Esophagus squamous epithelium (tissue), 5 donors: ENCODE results near the gene PCDH19. TPM values are rescaled to one million over a fixed set of nuclear protein-coding genes. Genes with fewer than 3 reads are reported as not detected.

Experiments
- DNase-seq: peaks from one replicate; lab custom pipeline; 2025; lab: John Stamatoyannopoulos, UW
- H3K27ac ChIP-seq, 4 donors: fragments of 200-600 bp; sonication (generic); one replicate each; pipeline ENCODE4 v1.5.1; 2016 to 2019; ENCODE audit warnings: mild to moderate bottlenecking in 1 of 4
- H3K27me3 ChIP-seq, 4 donors: fragments of 200-600 bp; sonication (generic); 1 replicate in 3 of 4; 2 replicates in 1 of 4; pipeline versions ENCODE4 v1.5.1 to v1.6.0; 2017 to 2021; ENCODE audit warnings: antibody characterized with exemption in 1 of 4
- H3K36me3 ChIP-seq, 3 donors: fragments of 200-600 bp; sonication (generic); one replicate each; pipeline ENCODE4 v1.5.1; 2016 to 2019
- H3K4me1 ChIP-seq, 3 donors: fragments of 200-600 bp; sonication (generic); one replicate each; pipeline ENCODE4 v1.5.1; 2017 to 2019
- H3K4me3 ChIP-seq, 4 donors: fragments of 200-600 bp; sonication (generic); 1 replicate in 3 of 4; 2 replicates in 1 of 4; pipeline ENCODE4 v1.5.1; 2016 to 2019; ENCODE audit warnings: mild to moderate bottlenecking in 2 of 4, moderate library complexity in 1 of 4
- H3K9me3 ChIP-seq, 3 donors: fragments of 200-600 bp; sonication (generic); one replicate each; pipeline ENCODE4 v1.5.1; 2016 to 2019
- POLR2A ChIP-seq, 4 donors: fragments of 450-650 bp; IDR thresholded peaks; one replicate each; pipeline ENCODE4 v1.6.1; 2017; ENCODE audit warnings: antibody characterized with exemption in 4 of 4, mild to moderate bottlenecking in 4 of 4, moderate library complexity in 3 of 4
- WGBS, 2 donors: methylation state at CpG; one replicate each; pipeline ENCODE4 v1.1.5; 2018; 5-methylcytosine and 5-hydroxymethylcytosine counted together
- intact Hi-C: fragments of 100-400 bp; cut with DNase I; formaldehyde crosslinking; loops from one replicate; pipeline ENCODE4 v1.15.0; 2022
- total RNA-seq, 4 donors: library from RNA; depleted of rRNA; stranded (reverse); fragments of >200 nt; gene quantifications; one replicate each; pipeline ENCODE4 v1.1.0, GENCODE V29; 2016
- TF ChIP-seq, protein P1 (sequence below), 6 experiments: fragments of 450-650 bp in 4 of 6; fragments of 200-600 bp in 2 of 6; sonication (generic) in 2 of 6; IDR thresholded peaks; one replicate each; pipeline ENCODE4 v1.5.1; 2016 to 2019; ENCODE audit warnings: antibody characterized with exemption in 6 of 6, mild to moderate bottlenecking in 4 of 6, moderate library complexity in 4 of 6
- donor health status: DM: yes; HTN: yes; CAD: no.

Gene PCDH19
- total RNA-seq, 4 donors from 2014 or later = 0.08 to 0.76 (median 0.41) TPM

DNA sequence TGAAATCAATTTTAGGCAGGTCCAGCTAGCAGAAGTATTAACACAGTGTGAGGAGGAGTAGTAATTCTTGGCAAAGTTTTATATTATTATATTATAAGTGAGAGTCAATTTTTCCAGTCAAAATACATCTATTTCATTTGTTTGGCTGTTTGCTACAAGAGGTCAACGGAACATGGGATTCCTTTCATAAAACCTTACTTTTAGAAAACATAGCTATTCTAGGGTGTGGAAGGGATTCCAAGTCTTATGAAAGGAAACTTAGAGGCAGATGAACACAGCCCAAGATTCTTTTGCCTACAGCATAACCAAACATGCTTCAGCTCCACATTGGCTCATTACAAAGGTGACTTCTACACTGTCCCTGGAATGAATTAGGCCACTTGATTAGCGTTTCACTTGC is 29.9 kb upstream of the PCDH19 start:
- WGBS, 2 donors = 20 to 48% methylated on average over 1 to 2 of the region's 2 CpGs
- peak overlapping the region in 1 of 4 donors; percentile 17 for H3K27ac ChIP-seq
- H3K9me3 ChIP-seq = no peaks in the 10 kb centered on the region
- intact Hi-C loops = no loop called here
- no peak for DNase-seq
- no peaks in the 10 kb centered on the region for H3K27me3 ChIP-seq
- H3K4me1 ChIP-seq = peaks cover 0 to 18% (median 0%) of the 10 kb centered on the region in 3 donors
- no peak overlapping the region for H3K4me3 ChIP-seq
- TF ChIP-seq, protein P1, sequence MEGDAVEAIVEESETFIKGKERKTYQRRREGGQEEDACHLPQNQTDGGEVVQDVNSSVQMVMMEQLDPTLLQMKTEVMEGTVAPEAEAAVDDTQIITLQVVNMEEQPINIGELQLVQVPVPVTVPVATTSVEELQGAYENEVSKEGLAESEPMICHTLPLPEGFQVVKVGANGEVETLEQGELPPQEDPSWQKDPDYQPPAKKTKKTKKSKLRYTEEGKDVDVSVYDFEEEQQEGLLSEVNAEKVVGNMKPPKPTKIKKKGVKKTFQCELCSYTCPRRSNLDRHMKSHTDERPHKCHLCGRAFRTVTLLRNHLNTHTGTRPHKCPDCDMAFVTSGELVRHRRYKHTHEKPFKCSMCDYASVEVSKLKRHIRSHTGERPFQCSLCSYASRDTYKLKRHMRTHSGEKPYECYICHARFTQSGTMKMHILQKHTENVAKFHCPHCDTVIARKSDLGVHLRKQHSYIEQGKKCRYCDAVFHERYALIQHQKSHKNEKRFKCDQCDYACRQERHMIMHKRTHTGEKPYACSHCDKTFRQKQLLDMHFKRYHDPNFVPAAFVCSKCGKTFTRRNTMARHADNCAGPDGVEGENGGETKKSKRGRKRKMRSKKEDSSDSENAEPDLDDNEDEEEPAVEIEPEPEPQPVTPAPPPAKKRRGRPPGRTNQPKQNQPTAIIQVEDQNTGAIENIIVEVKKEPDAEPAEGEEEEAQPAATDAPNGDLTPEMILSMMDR (IDR thresholded peaks at IDR 0.05) = no peak
- no peak for TF ChIP-seq POLR2A (IDR thresholded peaks at IDR 0.05)
- H3K36me3 ChIP-seq = no peaks in the 10 kb centered on the region

- Histone ChIP-seq H3K4me3 (no peak overlapping the region), H3K9me3 (no peaks in the 10 kb centered on the region), H3K27me3 (no peaks in the 10 kb centered on the region), H3K36me3 (no peaks in the 10 kb centered on the region), H3K4me1 (peaks cover 0 to 18% (median 0%) of the 10 kb centered on the region in 3 donors), H3K27ac (no peak overlapping the region)
- no peak for TF ChIP-seq POLR2A (IDR thresholded peaks at IDR 0.05)
- TF ChIP-seq, protein P1 (IDR thresholded peaks at IDR 0.05) = no peak
- intact Hi-C loops = no loop called here
- no peak for DNase-seq
These were observed 25.7 kb upstream of the PCDH19 start for GRCh38 chrX:100435726-100436125.

- 66 to 75% methylated on average over 3 to 4 of the region's 4 CpGs for WGBS, 2 donors
- no peak overlapping the region for H3K27ac ChIP-seq
- H3K36me3 ChIP-seq = no peaks in the 10 kb centered on the region
- no peaks in the 10 kb centered on the region for H3K4me1 ChIP-seq
- no peak for DNase-seq
- H3K4me3 ChIP-seq = no peak overlapping the region
- TF ChIP-seq, protein P1 (IDR thresholded peaks at IDR 0.05) = peak in 1 of 6 experiments; percentile 46
- TF ChIP-seq POLR2A (IDR thresholded peaks at IDR 0.05) = no peak
- no peaks in the 10 kb centered on the region for H3K9me3 ChIP-seq
- intact Hi-C loops = no loop called here
- H3K27me3 ChIP-seq = no peaks in the 10 kb centered on the region
These were observed 13.9 kb upstream of the PCDH19 start for GRCh38 chrX:100424012-100424411.

DNA sequence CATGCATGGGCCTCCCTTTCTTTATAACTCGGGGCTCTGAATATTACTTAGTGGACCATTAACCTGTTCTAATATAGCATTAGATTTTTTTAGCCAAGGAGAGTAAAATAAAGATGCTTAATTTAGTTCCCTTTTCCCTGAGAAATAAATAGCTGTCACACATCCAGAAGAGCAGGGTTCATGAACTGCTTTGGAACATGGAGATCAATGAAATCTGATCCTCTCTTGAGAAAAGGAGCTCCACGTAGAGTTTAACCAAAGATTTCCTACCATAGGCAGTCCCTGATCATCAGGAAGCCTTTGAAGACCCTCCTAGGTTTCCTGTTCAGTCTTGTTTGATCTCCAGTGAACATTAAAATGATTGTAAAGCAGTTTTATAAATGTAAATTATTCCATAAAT is 8.5 kb upstream of the PCDH19 start:
- H3K4me3 ChIP-seq = no peak overlapping the region
- H3K27ac ChIP-seq = no peak overlapping the region
- WGBS, 2 donors = 57 to 60% methylated on average over 2 of the region's 2 CpGs
- peaks cover 0 to 9% (median 0%) of the 10 kb centered on the region in 4 donors for H3K27me3 ChIP-seq
- DNase-seq = no peak
- no peaks in the 10 kb centered on the region for H3K36me3 ChIP-seq
- intact Hi-C loops = no loop called here
- H3K9me3 ChIP-seq = no peaks in the 10 kb centered on the region
- TF ChIP-seq, protein P1 (IDR thresholded peaks at IDR 0.05) = no peak
- no peak for TF ChIP-seq POLR2A (IDR thresholded peaks at IDR 0.05)
- H3K4me1 ChIP-seq = no peaks in the 10 kb centered on the region

DNA sequence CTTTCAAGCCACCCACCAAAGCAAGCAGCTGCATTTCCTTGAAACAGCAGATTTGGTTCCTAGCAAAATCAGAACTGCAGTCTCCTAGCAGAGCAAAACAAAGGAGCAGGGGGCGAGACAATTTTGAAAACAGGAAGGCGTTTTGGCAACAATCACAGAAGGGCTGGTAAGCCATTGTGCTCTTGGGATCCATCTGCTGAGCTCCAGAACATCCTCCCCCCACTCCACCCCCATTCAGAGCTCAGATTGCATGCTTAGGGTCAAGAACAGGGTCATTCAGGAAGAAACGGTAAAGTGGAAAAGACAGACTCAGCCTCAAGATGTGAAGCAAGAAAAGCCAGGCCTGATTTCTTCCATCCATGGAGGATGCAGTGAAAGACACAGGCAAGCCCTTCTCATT is 7.6 kb upstream of the PCDH19 start:
- no peak for DNase-seq
- Histone ChIP-seq H3K9me3 (no peaks in the 10 kb centered on the region), H3K4me3 (no peak overlapping the region), H3K4me1 (no peaks in the 10 kb centered on the region), H3K27me3 (peaks cover 0 to 9% (median 2%) of the 10 kb centered on the region in 4 donors), H3K36me3 (no peaks in the 10 kb centered on the region), H3K27ac (no peak overlapping the region)
- intact Hi-C loops = no loop called here
- TF ChIP-seq, protein P1 (IDR thresholded peaks at IDR 0.05) = no peak
- no peak for TF ChIP-seq POLR2A (IDR thresholded peaks at IDR 0.05)
- WGBS, 2 donors = 50 to 75% methylated on average over 2 to 3 of the region's 3 CpGs
